CD14-positive monocyte (primary cell): ENCODE measurements around the gene F2RL3. TPM values are rescaled to one million over a fixed set of nuclear protein-coding genes. Genes with fewer than 3 reads are reported as not detected.

Experiments used
- DNase-seq, 3 donors: peaks; one replicate each; pipeline ENCODE4 v3.0.0-alpha.2; 2011 to 2022
- H2AFZ ChIP-seq: 2 replicates; pipeline ENCODE4 v1.6.0; 2012; ENCODE audit warnings: mild to moderate bottlenecking, low read depth, low read length, inconsistent platforms; ENCODE audit not compliant: insufficient read depth, poor library complexity, severe bottlenecking
- H3K27ac ChIP-seq, 2 donors: 1 replicate in 1 of 2; 2 replicates in 1 of 2; pipeline ENCODE4 v1.5.1; 2012 to 2013; ENCODE audit warnings: low read length in 2 of 2, control low read depth in 1 of 2, inconsistent platforms in 1 of 2, low read depth in 1 of 2, mild to moderate bottlenecking in 1 of 2
- H3K27me3 ChIP-seq, 2 donors: one replicate each; pipeline versions ENCODE4 v1.6.0 to v1.6.1; 2011 to 2013; ENCODE audit warnings: low read length in 2 of 2; ENCODE audit not compliant: control insufficient read depth in 2 of 2, insufficient read depth in 2 of 2
- H3K36me3 ChIP-seq, 2 donors: replicated peaks in 1 of 2; 1 replicate in 1 of 2; 2 replicates in 1 of 2; pipeline versions ENCODE4 v1.5.1 to v1.6.1; 2012 to 2013; ENCODE audit warnings: low read length in 2 of 2, control low read depth in 1 of 2, inconsistent platforms in 1 of 2, mild to moderate bottlenecking in 1 of 2; ENCODE audit not compliant: insufficient read depth in 2 of 2, control insufficient read depth in 1 of 2
- H3K4me1 ChIP-seq, 2 donors: 1 replicate in 1 of 2; 2 replicates in 1 of 2; pipeline versions ENCODE4 v1.5.1 to v1.6.1; 2012 to 2013; ENCODE audit warnings: low read length in 2 of 2, control low read depth in 1 of 2, inconsistent platforms in 1 of 2, mild to moderate bottlenecking in 1 of 2, moderate library complexity in 1 of 2; ENCODE audit not compliant: insufficient read depth in 2 of 2, control insufficient read depth in 1 of 2
- H3K4me2 ChIP-seq: replicated peaks from 2 replicates; pipeline ENCODE3; 2012; ENCODE audit warnings: low read length, moderate library complexity, mild to moderate bottlenecking; ENCODE audit not compliant: poor library complexity, severe bottlenecking; ENCODE audit errors: extremely low read depth
- H3K4me3 ChIP-seq, 3 experiments: fragments of 200-600 bp in 1 of 3; sonication (generic) in 1 of 3; replicated peaks in 1 of 3; 1 replicate in 2 of 3; 2 replicates in 1 of 3; pipeline ENCODE4 v1.5.1; 2011 to 2013; ENCODE audit warnings: low read length in 3 of 3, mild to moderate bottlenecking in 3 of 3, control low read depth in 2 of 3, low read depth in 2 of 3, inconsistent platforms in 1 of 3, moderate library complexity in 1 of 3
- H3K79me2 ChIP-seq: 2 replicates; pipeline ENCODE4 v1.6.0; 2012; ENCODE audit warnings: mild to moderate bottlenecking, control low read depth, inconsistent platforms, low read length, moderate library complexity; ENCODE audit not compliant: insufficient read depth
- H3K9ac ChIP-seq: 2 replicates; pipeline ENCODE4 v1.6.0; 2017; ENCODE audit warnings: low read length, mild to moderate bottlenecking; ENCODE audit not compliant: insufficient read depth, poor library complexity, severe bottlenecking
- H3K9me3 ChIP-seq, 2 donors: replicated peaks in 1 of 2; 1 replicate in 1 of 2; 2 replicates in 1 of 2; pipeline versions ENCODE4 v1.5.1 to v1.6.1; 2012 to 2013; ENCODE audit warnings: low read length in 2 of 2, control low read depth in 1 of 2; ENCODE audit not compliant: control insufficient read depth in 1 of 2, insufficient read depth in 1 of 2
- H4K20me1 ChIP-seq: 2 replicates; pipeline ENCODE4 v1.6.0; 2012; ENCODE audit warnings: mild to moderate bottlenecking, low read length, control low read depth, moderate library complexity; ENCODE audit not compliant: insufficient read depth
- H3K27ac Mint-ChIP-seq, 7 donors: one replicate each; pipeline ENCODE4 v1.8.0; 2020; ENCODE audit warnings: mild to moderate bottlenecking in 7 of 7, mixed read lengths in 7 of 7, moderate library complexity in 6 of 7, inconsistent platforms in 2 of 7
- H3K27me3 Mint-ChIP-seq, 3 donors: one replicate each; pipeline ENCODE4 v1.8.0; 2021 to 2022; ENCODE audit warnings: low read depth in 3 of 3, mild to moderate bottlenecking in 3 of 3, mixed read lengths in 3 of 3, moderate library complexity in 3 of 3, inconsistent platforms in 1 of 3
- H3K36me3 Mint-ChIP-seq, 2 donors: one replicate each; pipeline ENCODE4 v1.8.0; 2020; ENCODE audit warnings: mixed read lengths in 2 of 2, inconsistent platforms in 1 of 2, mild to moderate bottlenecking in 1 of 2
- H3K4me1 Mint-ChIP-seq: one replicate; pipeline ENCODE4 v1.8.0; 2020; ENCODE audit warnings: mild to moderate bottlenecking, mixed read lengths
- H3K4me3 Mint-ChIP-seq, 2 donors: one replicate each; pipeline ENCODE4 v1.8.0; 2020; ENCODE audit warnings: mild to moderate bottlenecking in 2 of 2, mixed read lengths in 2 of 2, moderate library complexity in 1 of 2
- H3K9me3 Mint-ChIP-seq, 7 donors: one replicate each; pipeline ENCODE4 v1.8.0; 2020 to 2022; ENCODE audit warnings: mixed read lengths in 7 of 7, mild to moderate bottlenecking in 6 of 7, moderate library complexity in 6 of 7, inconsistent platforms in 2 of 7
- CTCF ChIP-seq: fragments of 200-600 bp; IDR thresholded peaks from one replicate; pipeline ENCODE4 v1.8.0; 2022; ENCODE audit warnings: antibody characterized with exemption, mild to moderate bottlenecking
- WGBS: methylation state at CpG from one replicate; pipeline ENCODE4 v1.1.5; 2013; ENCODE audit warnings: missing lambda C conversion rate; ENCODE audit not compliant: insufficient coverage; 5-methylcytosine and 5-hydroxymethylcytosine counted together
- intact Hi-C, 2 donors: fragments of 100-400 bp; cut with micrococcal nuclease; formaldehyde crosslinking; loops; one replicate each; pipeline versions ENCODE4 v1.15.0 to v1.15.1; 2023
- polyA plus RNA-seq, 3 donors: library from polyadenylated mRNA; depleted of rRNA in 1 of 3; unstranded in 2 of 3; stranded (reverse) in 1 of 3; fragments of 300-500 nt in 2 of 3; fragments of >200 nt in 1 of 3; fragmentation: Illumina TruSeq in 2 of 3; gene quantifications; 1 replicate in 2 of 3; 2 replicates in 1 of 3; pipeline ENCODE4 v1.2.3, GENCODE V29; 2012 to 2021

F2RL3 gene
- polyA plus RNA-seq, 3 donors, result 0.05 TPM; not detected in 2

DNA sequence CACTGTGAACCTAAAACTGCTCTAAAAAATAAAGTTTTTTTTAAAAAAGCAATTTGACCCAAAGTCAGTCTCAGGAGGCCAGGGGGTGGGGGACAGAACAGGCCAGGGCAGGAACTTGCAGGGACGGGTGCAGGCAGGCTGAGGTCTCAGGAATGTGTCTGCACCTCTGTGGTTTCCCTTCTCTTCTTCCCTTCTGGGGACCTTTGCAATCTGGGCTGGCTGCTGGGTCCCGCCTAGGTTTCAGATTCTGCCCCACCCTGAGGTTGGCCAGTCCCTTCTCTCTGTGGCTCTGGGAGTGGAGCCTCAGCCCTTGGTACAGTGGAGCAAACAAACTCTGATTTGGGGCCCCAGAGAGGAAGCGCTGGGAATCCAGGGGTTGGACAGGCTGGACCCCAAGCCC lies 5.3 kb upstream of the F2RL3 start:
- DNase-seq, result no peak

DNA sequence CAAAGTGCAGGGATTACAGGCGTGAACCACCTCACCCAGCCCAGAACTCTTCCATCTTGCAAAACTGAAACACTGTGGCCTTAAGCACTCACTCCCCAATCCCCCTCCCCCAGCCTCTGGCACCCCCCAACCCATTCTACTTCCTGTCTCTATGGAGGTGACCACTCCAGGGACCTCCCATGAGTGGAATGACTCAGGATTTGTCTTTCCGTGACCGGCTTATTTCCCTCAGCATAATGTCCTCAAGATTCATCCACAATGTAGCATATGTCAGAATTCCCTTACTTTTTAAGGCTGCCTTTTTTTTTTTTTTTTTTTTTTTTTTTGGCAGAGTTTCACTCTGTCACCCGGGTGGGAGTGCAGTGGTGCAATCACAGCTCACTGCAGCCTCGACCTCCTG lies 3.6 kb upstream of the F2RL3 start:
- TF ChIP-seq CTCF, result no peak
- WGBS, result 100% methylated on average over 1 of the region's 5 CpGs

More for the DNA sequence above, 5.3 kb upstream of the F2RL3 start:
- 70% methylated on average over 3 of the region's 3 CpGs for WGBS
- Histone ChIP-seq H3K9ac (no peak overlapping the region), H4K20me1 (peaks cover 9% of the 10 kb centered on the region), H3K4me2 (no peak overlapping the region), H3K36me3 (peaks cover 18 to 22% of the 10 kb centered on the region in 2 donors), H3K79me2 (no peaks in the 10 kb centered on the region), H3K27ac (no peak overlapping the region), H3K4me3 (no peak overlapping the region), H3K4me1 (peaks cover 5 to 18% of the 10 kb centered on the region in 2 donors), H3K9me3 (peaks cover 37 to 58% of the 10 kb centered on the region in 2 donors), H2AFZ (no peak overlapping the region), H3K27me3 (peaks cover 0 to 14% of the 10 kb centered on the region in 2 donors)
- Mint-ChIP-seq H3K27me3 (peaks cover 17 to 30% (median 21%) of the 10 kb centered on the region in 3 donors), H3K9me3 (peaks cover 43 to 66% (median 57%) of the 10 kb centered on the region in 7 donors), H3K27ac (no peak overlapping the region), H3K4me1 (peaks cover 3% of the 10 kb centered on the region), H3K36me3 (peaks cover 22 to 27% of the 10 kb centered on the region in 2 donors), H3K4me3 (no peak overlapping the region)
- intact Hi-C loops, result no loop called here
- TF ChIP-seq CTCF, result no peak

More for the DNA sequence above, 3.6 kb upstream of the F2RL3 start:
- no peak overlapping the region for H3K4me3 ChIP-seq
- peaks cover 14 to 24% of the 10 kb centered on the region in 2 donors for H3K4me1 ChIP-seq
- peaks cover 32 to 54% (median 42%) of the 10 kb centered on the region in 7 donors for H3K9me3 Mint-ChIP-seq
- no peaks in the 10 kb centered on the region for H3K79me2 ChIP-seq
- intact Hi-C loops, result no loop called here
- peaks cover 2 to 6% of the 10 kb centered on the region in 2 donors for H3K36me3 ChIP-seq
- H3K9ac ChIP-seq, result no peak overlapping the region
- H3K36me3 Mint-ChIP-seq, result peaks cover 5 to 11% of the 10 kb centered on the region in 2 donors
- peaks cover 31 to 42% of the 10 kb centered on the region in 2 donors for H3K9me3 ChIP-seq
- no peak overlapping the region for H3K4me2 ChIP-seq
- no peak overlapping the region for H3K27ac Mint-ChIP-seq
- H3K4me3 Mint-ChIP-seq, result no peak overlapping the region
- peaks cover 0 to 25% of the 10 kb centered on the region in 2 donors for H3K27me3 ChIP-seq
- no peak overlapping the region for H3K27ac ChIP-seq
- no peak for DNase-seq
- H2AFZ ChIP-seq, result no peak overlapping the region
- no peaks in the 10 kb centered on the region for H4K20me1 ChIP-seq
- H3K27me3 Mint-ChIP-seq, result peaks cover 23 to 45% (median 27%) of the 10 kb centered on the region in 3 donors
- peaks cover 11% of the 10 kb centered on the region for H3K4me1 Mint-ChIP-seq
